Hippocampal formation (tissue), 2 donors: ENCODE measurements around the gene NEUROD1.

Experiments used
- DNase-seq, 2 donors: peaks; one replicate each; lab custom pipeline; 2025; lab: John Stamatoyannopoulos, UW

Gene NEUROD1

GRCh38 chr2:181679544-181679979 lies 755 bp downstream of the NEUROD1 start:
- no peak for DNase-seq

GRCh38 chr2:181678861-181679543 lies 1.3 kb downstream of the NEUROD1 start:
- no peak for DNase-seq

- DNase-seq = no peak
These were observed 2.3 kb downstream of the NEUROD1 start for GRCh38 chr2:181677912-181678586.

DNA sequence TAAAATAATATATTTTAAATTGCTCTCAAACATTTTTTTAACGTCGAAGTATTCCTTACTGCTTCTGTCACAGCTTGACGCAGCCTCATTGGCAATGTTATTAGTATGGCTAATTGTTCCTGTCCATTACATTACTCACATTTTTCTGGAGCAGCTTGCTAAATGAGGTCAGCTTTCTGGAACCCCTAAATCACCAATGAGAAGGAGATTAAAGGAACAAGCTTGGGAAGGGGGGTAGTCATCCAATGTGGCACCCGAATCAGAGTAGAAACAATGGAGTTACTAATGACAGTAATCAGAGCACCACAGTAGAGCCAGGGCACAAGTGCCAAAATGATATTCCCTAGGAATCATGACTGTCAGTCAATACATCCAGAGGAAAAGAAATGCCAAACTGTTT lies 5.1 kb downstream of the NEUROD1 start:
- DNase-seq = no peak

GRCh38 chr2:181674461-181674860 lies 5.9 kb downstream of the NEUROD1 start:
- DNase-seq = no peak

- DNase-seq = no peak
These were observed 7.1 kb downstream of the NEUROD1 start for GRCh38 chr2:181673173-181673572.

DNA sequence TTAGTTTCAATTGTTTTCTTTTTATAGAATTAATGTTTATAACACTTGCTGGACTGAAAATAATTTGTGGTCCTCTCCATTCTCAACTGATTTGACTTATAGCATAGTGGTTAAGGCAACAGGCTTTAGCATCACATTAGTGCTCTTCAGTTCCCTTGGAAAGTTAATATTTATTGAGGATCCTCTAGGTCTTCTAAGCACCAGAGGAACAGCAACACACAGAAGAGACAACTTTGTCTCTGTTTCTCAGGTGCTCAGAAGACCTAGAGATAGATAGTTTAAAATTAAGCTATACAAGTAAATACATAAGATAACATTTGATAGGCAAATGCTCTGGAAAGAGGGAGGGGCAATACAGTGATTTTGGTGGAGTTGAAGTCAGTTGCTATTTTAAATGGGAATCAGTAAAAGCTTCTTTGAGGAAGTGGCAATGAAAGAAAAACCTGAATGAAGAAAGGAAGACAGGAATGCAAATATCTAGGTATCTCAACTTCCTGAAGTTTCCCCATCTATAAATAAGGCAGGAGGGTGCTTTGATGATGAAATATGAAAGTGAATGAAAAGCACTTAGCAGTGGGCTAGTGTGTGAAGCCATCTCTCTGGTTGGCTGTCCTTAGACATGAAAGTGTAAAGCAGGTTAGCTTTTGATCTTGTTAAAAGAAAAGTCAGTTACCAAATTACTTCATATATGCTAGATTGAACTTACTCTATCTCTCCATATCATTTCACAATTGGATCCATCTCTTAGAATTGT lies 7.9 kb downstream of the NEUROD1 start:
- no peak for DNase-seq

GRCh38 chr2:181670632-181671031 lies 9.7 kb downstream of the NEUROD1 start:
- no peak for DNase-seq

- no peak for DNase-seq
These were observed 13.1 kb downstream of the NEUROD1 start for GRCh38 chr2:181667234-181667633.

DNA sequence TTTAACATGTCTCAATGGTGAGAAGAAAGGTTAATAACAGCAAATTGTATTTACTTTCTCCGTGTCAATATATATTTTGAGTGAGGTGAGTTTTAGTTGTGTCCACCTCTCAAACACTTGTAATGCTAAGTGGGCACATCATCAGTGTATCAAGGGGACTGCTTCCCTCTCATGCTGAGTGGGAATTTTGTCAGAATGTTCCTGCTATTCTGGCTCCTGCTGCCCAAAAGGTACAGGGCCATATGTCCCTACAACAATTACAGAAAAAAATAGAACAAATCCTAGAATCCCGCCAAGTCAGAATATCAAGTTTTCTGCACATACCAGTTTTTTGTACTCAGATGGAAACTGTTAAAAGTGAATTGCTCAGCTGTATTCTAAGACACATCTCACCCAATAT lies 18.0 kb downstream of the NEUROD1 start:
- DNase-seq = no peak

DNA sequence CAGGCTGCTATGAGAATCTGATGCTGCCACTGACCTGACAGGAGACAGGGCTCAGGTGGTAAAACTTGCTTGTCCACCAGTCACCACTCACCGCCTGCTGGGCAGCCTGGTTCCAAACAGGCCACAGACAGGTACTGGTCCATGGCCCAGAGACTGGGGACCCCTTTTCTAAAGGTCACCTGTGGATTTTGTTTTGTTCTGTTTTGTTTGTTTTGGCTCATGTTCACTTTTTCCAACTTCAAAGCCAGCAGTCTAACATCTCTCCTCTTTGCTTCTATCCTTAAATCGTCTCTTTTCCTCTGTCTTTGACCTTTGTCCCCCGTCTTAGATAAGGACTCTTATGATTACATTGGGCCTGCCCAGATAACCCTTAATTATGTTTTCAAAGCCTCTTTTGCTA lies 20.1 kb downstream of the NEUROD1 start:
- DNase-seq = no peak

DNA sequence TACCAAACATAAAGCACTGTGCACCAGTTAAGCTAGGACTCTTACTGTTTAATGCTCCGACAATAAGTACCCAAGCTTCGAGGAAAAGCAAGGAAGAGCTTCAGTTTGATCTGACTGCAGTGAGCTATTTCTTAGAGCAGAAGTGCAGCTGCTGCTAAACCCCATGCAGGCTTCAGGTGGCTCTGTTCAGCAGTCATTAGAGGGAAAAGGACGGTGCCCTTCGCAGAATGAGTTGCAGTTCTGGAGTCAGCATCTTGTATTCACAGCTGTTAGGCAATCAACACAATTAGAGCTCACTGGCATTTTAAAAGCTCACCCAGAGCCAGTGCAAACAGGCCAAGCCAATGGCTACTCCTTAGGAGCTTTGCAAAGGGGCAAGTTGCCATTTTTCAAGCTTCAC lies 21.9 kb downstream of the NEUROD1 start:
- DNase-seq = no peak

DNA sequence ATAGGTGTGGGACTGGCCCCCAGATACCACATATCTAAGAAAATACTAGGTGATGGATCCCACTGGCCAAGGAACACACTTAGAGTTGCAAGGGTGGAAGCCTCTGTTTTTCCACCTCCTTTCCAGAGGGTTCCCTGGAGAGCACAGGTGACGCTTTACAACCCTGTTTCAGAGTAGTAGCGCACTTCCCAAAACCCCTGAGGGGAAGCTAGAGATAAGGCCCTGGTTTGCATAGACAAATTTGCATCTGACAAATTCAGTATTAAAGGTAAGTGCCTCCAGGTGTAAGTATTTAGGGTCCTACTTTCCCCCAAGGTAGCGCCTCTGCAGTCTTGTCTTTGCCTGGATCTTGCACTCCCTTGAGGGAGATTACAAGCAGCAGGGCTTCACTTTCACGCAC lies 22.9 kb downstream of the NEUROD1 start:
- DNase-seq = no peak

DNA sequence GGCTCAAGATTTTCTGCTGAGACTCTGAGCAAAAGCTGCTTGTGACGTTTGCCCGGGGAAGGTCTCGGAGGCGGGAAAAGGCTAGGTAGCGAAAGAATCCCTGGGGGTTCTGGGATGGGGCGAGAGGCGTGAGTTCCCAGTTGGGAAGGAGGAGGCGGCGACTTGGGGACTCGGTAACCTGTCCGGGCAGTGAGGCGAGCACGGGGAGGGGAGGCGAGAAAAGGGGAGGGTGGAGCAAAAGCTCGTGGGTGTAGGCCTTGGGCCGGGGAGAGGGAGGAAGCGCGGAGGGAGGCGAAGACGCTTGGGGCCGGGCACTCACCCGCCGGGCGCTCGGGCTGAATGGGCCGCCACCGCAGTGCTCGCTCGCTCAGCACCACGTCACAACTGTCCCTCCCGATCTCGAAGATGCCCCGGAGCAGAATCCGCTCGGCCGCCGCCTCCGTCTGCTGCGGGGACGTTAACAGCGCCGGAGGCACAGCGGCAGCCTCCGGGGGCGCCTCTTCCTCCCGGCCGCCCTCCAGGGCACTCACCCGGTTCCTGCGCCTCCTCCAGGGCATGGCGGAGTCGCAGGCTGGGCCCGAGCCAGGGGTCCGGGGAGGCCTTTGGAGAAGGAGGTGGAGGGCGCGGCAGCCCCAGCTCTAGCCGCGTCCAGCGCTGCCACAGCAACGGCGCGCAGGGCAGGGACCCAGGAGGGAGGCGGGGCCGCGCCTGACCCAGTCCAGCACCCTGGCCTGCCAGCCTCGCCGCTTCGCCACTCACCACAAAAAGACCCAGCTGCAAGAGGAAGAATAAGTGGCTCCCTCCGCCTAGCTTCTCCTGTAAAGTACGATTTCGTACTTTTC lies 23.6 kb downstream of the NEUROD1 start, which contains the start of gene CERKL:
TSS of gene CERKL (minus strand) at position 656 of the 842 bp plus-strand sequence. CDS start at position 557, 99 bp downstream.
- DNase-seq = no peak

DNA sequence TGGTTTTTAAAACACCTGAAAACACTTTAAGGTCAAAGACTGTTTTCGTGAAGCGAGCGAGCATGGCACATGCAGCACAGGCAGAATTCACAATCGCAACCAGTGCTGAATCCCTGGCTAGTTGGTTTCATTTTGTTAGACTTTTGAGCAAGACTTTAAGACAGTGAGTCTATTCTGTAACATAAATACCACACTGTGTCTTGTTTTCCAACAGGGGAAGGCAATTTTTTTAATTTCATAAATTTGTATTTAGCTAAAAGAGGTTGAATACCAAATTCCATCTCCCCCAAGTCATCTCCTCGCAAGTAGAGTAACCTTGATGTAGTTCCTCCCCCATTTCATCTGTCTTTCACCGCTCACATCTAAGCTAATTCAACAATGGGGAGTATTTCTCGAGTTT lies 24.8 kb downstream of the NEUROD1 start:
- DNase-seq = no peak

DNA sequence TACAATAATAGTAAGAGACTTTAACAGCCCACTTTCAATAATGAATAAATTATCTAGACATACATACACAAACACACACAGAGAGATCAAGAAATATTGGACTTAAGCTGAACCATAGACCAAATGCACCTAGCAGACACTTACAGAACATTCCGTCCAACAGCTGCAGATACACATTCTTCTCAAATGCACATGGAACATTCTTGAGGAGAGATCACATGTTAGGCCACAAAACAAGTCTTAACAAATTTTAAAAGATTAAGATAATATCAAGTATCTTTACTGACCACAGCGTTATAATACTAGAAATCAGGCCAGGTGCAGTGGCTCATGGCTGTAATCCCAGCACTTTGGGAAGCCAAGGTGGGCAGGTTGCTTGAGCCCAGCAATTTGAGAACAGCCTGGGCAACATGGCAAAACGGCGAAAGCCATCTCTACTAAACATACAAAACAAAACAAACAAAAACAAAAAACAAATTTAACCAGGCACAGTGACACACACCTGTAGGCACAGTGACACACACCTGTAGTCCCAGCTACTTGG lies 30.8 kb downstream of the NEUROD1 start:
- no peak for DNase-seq

GRCh38 chr2:181648478-181649155 lies 31.7 kb downstream of the NEUROD1 start:
- no peak for DNase-seq

- DNase-seq = no peak
These were observed 33.8 kb downstream of the NEUROD1 start for GRCh38 chr2:181646415-181646987.

- DNase-seq = no peak
These were observed 37.2 kb downstream of the NEUROD1 start for GRCh38 chr2:181643151-181643550.

GRCh38 chr2:181642086-181642485 lies 38.2 kb downstream of the NEUROD1 start:
- DNase-seq = no peak

GRCh38 chr2:181639686-181640085 lies 40.6 kb downstream of the NEUROD1 start:
- no peak for DNase-seq
